Lower lobe of right lung (tissue), 2 donors: Measurements from ENCODE around the gene SNRNP25. TPM values are rescaled to one million over a fixed set of nuclear protein-coding genes. Genes with fewer than 3 reads are reported as not detected.

Source experiments
- ATAC-seq, 2 donors: fragments of 200-7000 bp; cut with Tn5 transposase; one replicate each; pipeline ENCODE4 v1.9.1; 2020 to 2022; ENCODE audit warnings: mild to moderate bottlenecking in 2 of 2, moderate library complexity in 2 of 2
- DNase-seq: peaks from one replicate; pipeline ENCODE4 v3.0.0-alpha.2; 2020
- H3K27ac ChIP-seq: fragments of 200-600 bp; one replicate; pipeline ENCODE4 v1.8.0; 2022
- H3K27me3 ChIP-seq: fragments of 200-600 bp; one replicate; pipeline ENCODE4 v1.8.0; 2022; ENCODE audit warnings: low read depth
- H3K36me3 ChIP-seq: fragments of 200-600 bp; one replicate; pipeline ENCODE4 v1.8.0; 2022; ENCODE audit warnings: mild to moderate bottlenecking
- H3K4me1 ChIP-seq: fragments of 200-600 bp; one replicate; pipeline ENCODE4 v1.8.0; 2022
- H3K4me3 ChIP-seq: fragments of 200-600 bp; one replicate; pipeline ENCODE4 v1.8.0; 2022; ENCODE audit warnings: mild to moderate bottlenecking
- H3K9me3 ChIP-seq: fragments of 200-600 bp; one replicate; pipeline ENCODE4 v1.8.0; 2022
- intact Hi-C: fragments of 100-400 bp; cut with DNase I; formaldehyde crosslinking; loops from one replicate; pipeline ENCODE4 v1.11.0; 2022
- total RNA-seq: library from RNA; stranded (reverse); fragmentation: NEBNext Ultra II Directional; extraction: Animal tissue kit (Norgen Biotek cat#: 25700); gene quantifications from one replicate; pipeline ENCODE4 v1.2.1, GENCODE V29; 2021
- TF ChIP-seq, protein P1 (sequence below): fragments of 200-600 bp; IDR thresholded peaks from one replicate; pipeline ENCODE4 v1.8.0; 2022; ENCODE audit warnings: antibody characterized with exemption, mild to moderate bottlenecking
- donor health status: DM: no; HTN: yes; CAD: no; lungs with severe emphysema.

Gene SNRNP25
- total RNA-seq, 1 donor from 2014 or later: 18.5 TPM

DNA sequence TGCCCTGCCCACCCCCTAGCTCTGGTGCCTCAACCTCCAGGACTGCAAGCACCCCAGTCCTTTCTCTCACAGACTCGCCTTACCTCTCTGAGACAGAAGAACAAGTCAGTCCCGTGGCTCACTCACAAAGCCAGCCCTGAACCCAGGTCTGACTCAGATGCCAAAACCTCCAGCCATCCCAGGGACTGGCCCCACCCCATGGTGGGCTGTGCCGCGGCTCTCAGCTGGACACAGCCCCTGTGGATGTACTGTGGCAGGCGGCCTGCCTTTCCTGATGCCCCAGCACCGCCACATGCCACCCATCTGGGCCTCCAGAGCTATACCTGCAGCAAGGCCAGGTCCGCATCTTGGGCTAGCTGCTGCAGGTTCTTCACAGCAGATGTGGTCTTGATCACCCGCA is 44.2 kb downstream of the SNRNP25 start:
- no peak for DNase-seq
- Histone ChIP-seq H3K9me3 (no peaks in the 10 kb centered on the region), H3K27me3 (no peaks in the 10 kb centered on the region), H3K36me3 (peaks cover 13% of the 10 kb centered on the region), H3K27ac (no peak overlapping the region), H3K4me1 (peaks cover 29% of the 10 kb centered on the region), H3K4me3 (no peak overlapping the region)
- no peak for ATAC-seq
- intact Hi-C loops: no loop called here
- TF ChIP-seq, protein P1, sequence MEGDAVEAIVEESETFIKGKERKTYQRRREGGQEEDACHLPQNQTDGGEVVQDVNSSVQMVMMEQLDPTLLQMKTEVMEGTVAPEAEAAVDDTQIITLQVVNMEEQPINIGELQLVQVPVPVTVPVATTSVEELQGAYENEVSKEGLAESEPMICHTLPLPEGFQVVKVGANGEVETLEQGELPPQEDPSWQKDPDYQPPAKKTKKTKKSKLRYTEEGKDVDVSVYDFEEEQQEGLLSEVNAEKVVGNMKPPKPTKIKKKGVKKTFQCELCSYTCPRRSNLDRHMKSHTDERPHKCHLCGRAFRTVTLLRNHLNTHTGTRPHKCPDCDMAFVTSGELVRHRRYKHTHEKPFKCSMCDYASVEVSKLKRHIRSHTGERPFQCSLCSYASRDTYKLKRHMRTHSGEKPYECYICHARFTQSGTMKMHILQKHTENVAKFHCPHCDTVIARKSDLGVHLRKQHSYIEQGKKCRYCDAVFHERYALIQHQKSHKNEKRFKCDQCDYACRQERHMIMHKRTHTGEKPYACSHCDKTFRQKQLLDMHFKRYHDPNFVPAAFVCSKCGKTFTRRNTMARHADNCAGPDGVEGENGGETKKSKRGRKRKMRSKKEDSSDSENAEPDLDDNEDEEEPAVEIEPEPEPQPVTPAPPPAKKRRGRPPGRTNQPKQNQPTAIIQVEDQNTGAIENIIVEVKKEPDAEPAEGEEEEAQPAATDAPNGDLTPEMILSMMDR: no peak

DNA sequence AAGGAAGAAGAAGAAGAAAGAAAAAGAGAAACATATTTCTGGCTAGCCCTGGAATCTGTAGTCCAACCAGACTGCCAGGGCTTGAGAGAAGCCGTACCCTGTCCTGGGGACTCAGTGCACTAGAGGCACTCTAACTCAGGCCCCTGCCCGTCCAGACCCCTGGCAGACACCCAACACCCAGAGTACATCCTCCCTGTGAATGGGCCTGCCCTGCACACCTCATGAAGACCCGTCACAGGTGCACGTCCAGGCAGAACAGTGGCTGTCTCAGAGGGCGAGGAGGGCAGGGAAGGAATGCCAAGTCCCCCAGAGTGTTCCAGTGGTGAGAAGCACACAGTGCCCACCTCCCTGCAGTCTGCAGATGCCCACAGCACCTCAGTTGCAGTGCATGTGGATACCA is 47.4 kb downstream of the SNRNP25 start:
- TF ChIP-seq, protein P1: no peak
- Histone ChIP-seq H3K4me3 (no peak overlapping the region), H3K27me3 (no peaks in the 10 kb centered on the region), H3K4me1 (peaks cover 36% of the 10 kb centered on the region), H3K27ac (peak overlapping the region; percentile 73), H3K36me3 (peaks cover 26% of the 10 kb centered on the region), H3K9me3 (no peaks in the 10 kb centered on the region)
- DNase-seq (no peak), ATAC-seq (no peak)
- intact Hi-C loops: no loop called here

DNA sequence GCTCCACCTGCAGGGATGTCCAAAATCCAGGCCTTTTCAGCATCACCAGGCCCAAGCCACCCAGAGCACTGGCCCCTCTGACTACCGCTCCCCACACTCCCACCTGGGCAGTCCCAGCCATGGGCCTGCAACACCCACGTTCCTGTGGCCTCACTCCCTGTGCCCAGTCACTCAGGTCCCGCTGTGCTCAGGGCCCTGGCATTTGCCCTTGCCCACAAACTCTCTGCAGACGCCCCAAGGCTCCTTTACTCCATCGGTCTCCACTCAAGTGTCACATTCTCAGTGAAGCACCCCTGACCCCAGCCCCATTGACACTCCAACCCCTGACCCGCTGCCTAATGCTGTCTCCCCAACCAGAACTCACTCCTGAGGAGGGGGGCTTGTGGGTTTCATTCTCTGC is 48.0 kb downstream of the SNRNP25 start:
- peak overlapping the region; percentile 73 for H3K27ac ChIP-seq
- ATAC-seq: no peak
- no peak for DNase-seq
- TF ChIP-seq, protein P1: no peak
- no peak overlapping the region for H3K4me3 ChIP-seq
- H3K36me3 ChIP-seq: peaks cover 26% of the 10 kb centered on the region
- no peaks in the 10 kb centered on the region for H3K9me3 ChIP-seq
- peaks cover 36% of the 10 kb centered on the region for H3K4me1 ChIP-seq
- intact Hi-C loops: no loop called here
- H3K27me3 ChIP-seq: no peaks in the 10 kb centered on the region

DNA sequence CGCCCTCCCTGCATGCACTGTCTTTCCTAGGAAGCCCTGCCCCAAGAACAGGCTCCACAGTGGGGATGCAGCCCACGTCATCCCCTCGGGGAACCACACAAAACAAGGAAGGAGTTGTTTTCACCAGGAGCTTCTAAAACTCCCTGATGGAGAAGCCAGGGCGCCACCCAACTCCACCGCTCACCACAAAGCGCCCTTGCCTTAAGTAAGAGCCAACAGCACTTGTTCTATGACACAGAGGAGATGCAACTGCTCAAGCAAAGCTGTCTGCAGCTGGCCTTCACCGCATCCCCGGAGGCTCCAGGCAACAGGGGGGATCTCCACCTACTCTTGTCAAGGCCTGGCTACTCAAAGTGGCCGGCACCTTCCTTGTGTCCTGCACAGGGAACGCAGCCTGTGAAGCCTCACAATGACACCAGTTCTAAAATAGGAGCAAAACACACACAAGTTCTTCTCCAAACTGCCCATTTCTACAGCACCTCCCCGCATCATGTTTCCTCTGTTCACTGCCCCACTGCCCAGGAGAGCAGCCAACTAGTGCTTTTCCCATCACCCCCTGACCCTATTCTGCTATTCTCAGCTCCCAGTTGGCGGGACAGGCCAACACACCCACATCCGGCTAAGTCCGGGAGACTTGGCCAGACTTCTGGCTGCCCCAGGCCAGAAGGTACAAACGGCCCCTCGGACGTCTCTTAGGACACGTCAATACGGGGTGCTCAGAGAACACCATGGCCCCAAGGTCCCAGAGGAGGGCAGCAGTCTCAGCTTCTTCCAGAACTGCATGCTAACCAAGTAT is 48.6 kb downstream of the SNRNP25 start:
- H3K4me3 ChIP-seq: no peak overlapping the region
- H3K36me3 ChIP-seq: peaks cover 26% of the 10 kb centered on the region
- intact Hi-C loops: no loop called here
- H3K9me3 ChIP-seq: no peaks in the 10 kb centered on the region
- H3K4me1 ChIP-seq: peaks cover 29% of the 10 kb centered on the region
- TF ChIP-seq, protein P1: no peak
- peak; percentile 52 to 67 for ATAC-seq
- H3K27me3 ChIP-seq: no peaks in the 10 kb centered on the region
- DNase-seq: no peak
- peak overlapping the region; percentile 73 for H3K27ac ChIP-seq

DNA sequence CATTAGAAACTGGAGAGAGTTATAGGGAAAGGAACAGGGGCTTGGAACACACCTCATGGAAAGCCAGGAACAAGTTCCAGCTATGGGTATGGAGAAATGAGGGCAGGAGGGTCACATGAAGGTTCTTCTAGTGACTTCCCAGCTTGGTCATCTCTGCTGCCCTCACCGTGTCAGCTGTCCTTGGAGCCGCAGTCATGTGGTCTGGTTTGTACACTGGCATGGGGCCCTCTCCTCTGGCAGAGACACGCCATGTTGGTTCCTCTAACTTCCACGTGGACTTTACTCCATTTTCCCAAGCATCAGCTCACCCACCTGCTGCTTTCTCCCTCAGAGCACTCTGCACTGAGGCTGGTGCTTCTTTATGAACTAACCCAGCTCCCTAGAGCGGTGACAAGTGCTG is 50.7 kb downstream of the SNRNP25 start:
- Histone ChIP-seq H3K27me3 (no peaks in the 10 kb centered on the region), H3K9me3 (no peaks in the 10 kb centered on the region), H3K36me3 (peaks cover 33% of the 10 kb centered on the region), H3K4me1 (peaks cover 22% of the 10 kb centered on the region), H3K4me3 (no peak overlapping the region), H3K27ac (no peak overlapping the region)
- DNase-seq (no peak), ATAC-seq (no peak)
- intact Hi-C loops: no loop called here
- TF ChIP-seq, protein P1: no peak
